OCI-LY1 (cell line): ENCODE data around the gene PKN1.

ENCODE experiments used
- EZH2 ChIP-seq: fragments of 200-600 bp; sonication (generic), shearing (Covaris generic); IDR thresholded peaks from 2 replicates; pipeline ENCODE4 v1.8.0; 2017; ENCODE audit warnings: borderline replicate concordance, mixed run types, mild to moderate bottlenecking, antibody characterized with exemption, low read length, moderate library complexity, mixed read lengths
- TF ChIP-seq, protein P1 (sequence below): fragments of 200-600 bp; sonication (generic), shearing (Covaris generic); IDR thresholded peaks from 2 replicates; pipeline ENCODE4 v1.5.1; 2017; ENCODE audit warnings: mild to moderate bottlenecking, antibody characterized with exemption, low read length, moderate library complexity, mixed read lengths

DNA sequence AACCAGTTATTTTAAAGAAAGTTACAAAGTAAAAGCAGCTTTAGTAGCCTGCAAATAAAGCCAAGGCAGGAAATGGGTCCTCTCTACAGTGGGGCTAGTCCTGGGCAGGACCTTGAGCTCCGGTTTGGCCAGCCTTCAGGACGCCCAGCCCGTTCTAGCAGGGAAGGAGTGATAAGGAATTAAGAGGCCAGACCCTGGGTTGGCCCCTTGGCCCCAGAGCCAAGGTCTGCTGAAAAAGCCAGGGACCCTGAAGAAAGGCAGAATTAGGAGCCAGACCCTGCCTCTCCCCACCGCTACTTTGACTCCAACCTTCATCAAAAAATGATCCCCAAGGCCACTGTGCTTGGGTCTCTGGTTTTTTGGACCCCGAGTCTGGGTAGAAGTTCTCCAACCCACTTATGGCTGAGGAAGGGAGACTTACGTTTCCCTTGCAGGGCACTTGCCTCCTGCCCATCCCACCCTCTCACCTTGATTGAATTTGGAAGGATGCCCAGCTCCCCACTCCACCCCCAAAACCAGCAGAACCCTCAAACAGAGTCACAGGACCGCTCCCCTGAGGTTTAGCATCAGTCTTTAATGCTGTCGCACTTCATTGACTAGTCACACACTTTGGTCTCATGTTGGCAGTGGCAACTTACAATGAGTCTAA lies 81.2 kb downstream of the PKN1 start:
- TF ChIP-seq, protein P1, sequence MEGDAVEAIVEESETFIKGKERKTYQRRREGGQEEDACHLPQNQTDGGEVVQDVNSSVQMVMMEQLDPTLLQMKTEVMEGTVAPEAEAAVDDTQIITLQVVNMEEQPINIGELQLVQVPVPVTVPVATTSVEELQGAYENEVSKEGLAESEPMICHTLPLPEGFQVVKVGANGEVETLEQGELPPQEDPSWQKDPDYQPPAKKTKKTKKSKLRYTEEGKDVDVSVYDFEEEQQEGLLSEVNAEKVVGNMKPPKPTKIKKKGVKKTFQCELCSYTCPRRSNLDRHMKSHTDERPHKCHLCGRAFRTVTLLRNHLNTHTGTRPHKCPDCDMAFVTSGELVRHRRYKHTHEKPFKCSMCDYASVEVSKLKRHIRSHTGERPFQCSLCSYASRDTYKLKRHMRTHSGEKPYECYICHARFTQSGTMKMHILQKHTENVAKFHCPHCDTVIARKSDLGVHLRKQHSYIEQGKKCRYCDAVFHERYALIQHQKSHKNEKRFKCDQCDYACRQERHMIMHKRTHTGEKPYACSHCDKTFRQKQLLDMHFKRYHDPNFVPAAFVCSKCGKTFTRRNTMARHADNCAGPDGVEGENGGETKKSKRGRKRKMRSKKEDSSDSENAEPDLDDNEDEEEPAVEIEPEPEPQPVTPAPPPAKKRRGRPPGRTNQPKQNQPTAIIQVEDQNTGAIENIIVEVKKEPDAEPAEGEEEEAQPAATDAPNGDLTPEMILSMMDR, result no peak
- no peak for TF ChIP-seq EZH2
